ENCODE data around the gene NR1H2.

NR1H2 gene

DNA sequence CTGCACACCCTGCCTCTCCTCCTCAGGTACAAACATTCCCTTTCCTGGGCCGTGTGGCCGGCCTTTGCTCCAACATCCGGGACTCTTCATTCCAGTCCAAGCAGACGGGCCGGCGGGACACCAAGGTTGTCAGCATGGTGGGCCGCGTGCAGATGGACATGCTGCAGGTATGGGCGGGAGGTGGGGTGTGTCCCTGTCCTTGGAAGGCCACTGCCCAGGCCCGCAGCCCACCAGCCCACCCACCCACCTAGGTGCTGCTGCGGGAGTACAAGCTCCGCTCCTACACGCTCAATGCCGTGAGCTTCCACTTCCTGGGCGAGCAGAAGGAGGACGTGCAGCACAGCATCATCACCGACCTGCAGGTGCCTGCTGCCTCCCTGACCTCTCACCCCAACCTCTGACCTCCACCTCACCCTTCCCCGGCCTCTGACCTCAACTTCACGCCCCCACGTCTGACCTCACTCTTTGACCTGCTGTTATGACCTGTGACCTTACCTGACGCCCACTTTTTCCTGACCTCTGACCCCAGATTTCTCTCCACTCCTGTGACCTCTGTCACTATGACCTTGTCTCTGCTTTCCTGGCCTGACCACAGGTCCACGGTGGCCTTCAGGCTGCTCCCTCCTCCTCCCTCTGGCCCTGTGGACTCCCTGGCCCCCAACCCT lies 30.0 kb downstream of the NR1H2 start:
- no peak for FAIRE-seq

DNA sequence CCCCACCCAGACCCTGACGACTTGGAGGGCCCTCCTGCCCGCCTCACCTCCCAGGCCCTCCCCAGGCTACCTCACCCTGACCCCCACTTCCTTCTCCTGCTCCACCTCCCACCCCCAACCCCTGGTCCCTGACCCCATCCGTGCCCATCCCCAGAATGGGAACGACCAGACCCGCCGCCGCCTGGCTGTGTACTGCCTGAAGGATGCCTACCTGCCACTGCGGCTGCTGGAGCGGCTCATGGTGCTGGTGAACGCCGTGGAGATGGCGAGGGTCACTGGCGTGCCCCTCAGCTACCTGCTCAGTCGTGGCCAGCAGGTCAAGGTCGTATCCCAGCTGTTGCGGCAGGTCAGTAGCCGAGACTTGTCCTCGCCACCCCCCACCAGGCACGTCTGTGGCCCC lies 30.6 kb downstream of the NR1H2 start:
- no peak for FAIRE-seq

DNA sequence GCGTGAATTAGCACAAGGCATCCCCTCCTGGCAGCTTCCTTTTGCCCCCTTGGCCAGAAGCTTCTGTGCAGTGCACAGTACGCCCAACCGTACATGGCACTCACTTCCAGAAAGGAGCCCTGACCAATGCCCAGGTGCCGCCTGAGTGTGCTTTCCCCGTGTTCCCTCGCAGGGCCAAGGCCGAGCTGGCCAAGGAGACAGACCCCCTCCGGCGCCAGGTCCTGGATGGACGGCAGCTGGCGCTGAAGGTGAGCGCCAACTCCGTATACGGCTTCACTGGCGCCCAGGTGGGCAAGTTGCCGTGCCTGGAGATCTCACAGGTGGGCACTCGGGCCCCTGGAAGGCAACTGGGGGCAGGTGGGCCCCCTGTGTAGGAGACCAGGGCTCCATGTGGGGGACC lies 33.1 kb downstream of the NR1H2 start:
- no peak for FAIRE-seq

DNA sequence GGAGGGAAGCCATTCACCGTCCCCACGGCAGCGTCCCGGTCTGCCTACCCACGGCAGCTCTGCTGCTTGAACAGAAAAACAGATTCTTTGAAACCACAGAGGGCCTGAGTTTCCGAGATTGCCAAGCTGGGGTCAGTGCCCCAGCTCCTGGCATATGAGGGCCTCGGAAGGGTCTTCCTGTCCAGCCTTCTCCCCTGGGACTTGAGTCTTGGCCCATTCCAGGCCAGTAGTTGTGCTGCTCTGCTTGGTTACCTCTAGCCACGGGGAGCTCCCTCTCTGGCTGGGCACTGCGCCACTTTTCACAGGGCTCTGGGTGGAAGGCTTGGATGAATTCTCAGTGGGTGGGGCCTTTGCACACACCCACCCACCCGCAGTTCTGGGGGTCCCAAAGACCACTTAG lies 33.9 kb downstream of the NR1H2 start:
- FAIRE-seq = no peak

DNA sequence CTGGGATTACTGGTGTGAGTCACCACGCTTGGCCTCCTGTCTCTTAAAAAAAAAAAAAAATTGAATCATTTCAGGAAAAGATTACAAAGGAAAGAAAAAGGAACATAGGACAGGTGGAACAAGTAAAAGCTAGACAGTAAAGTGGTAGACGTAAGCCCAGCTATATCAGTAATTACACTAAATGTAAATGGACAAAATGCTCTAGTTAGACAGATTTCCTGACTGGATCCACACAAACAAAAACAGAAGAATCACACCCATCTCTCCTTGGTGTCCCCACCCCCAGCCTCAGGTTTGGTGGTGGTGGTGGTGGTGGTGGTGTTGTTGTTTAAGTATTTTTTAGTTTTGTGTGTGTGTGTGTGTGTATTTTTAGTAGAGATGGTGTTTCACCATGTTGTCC lies 36.2 kb downstream of the NR1H2 start:
- FAIRE-seq = no peak

DNA sequence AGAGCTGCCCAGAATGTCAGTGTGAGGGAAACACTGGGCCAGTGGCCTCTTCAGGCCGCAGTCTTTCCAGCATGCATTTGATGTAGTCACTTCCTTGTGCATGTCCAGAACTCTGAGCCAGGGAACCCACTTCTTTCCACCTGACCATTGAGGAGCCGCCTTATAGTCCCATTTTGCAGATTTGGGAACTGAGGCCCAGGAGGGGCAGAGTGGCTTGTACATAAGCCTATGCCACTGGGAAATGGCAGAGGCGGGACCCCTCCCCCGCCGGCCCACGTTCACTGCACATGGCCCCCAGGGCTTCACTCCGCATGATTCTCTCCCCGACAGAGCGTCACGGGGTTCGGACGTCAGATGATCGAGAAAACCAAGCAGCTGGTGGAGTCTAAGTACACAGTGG lies 36.8 kb downstream of the NR1H2 start:
- FAIRE-seq = no peak

DNA sequence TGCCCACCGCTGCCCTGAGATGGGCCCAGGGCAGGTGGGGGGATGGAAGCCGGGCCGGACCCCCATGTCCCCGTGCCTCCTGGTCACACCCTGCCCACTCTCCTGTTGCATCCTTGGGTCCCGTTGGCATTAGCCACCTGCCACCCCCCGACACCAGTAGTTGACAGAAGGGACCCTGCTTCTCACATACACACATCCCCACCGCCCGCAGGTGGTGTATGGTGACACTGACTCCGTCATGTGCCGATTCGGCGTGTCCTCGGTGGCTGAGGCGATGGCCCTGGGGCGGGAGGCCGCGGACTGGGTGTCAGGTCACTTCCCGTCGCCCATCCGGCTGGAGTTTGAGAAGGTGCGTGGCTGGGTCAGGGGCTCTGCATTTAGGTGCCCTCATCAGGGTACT lies 37.3 kb downstream of the NR1H2 start:
- FAIRE-seq = no peak

DNA sequence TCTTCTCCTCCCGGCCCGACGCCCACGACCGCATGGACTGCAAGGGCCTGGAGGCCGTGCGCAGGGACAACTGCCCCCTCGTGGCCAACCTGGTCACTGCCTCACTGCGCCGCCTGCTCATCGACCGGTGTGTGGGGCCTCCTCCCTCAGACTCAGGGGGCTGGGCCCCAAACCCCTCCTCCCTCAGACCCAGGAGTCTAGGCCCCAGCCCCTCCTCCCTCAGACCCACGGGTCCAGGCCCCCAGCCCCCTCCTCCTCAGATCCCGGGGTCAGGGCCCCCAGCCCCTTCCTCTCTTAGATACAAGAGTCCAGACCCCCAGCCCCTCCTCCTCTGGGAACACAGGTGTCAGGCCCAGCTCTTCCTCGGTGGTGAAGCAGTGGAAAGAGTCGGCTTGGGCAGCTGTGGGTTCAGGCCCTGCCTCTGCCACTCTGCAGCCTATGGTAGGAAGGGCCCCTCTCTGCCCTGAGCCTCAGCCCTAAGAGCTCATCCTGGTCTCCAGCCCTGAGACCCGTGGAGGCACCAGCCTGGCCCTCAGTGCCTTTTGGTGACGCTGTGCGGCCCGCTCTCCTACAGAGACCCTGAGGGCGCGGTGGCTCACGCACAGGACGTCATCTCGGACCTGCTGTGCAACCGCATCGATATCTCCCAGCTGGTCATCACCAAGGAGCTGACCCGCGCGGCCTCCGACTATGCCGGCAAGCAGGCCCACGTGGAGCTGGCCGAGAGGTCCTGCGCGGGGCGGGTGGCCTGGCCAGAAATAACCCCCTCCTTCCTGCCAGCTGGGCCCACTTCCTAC lies 38.8 kb downstream of the NR1H2 start:
- FAIRE-seq = no peak

DNA sequence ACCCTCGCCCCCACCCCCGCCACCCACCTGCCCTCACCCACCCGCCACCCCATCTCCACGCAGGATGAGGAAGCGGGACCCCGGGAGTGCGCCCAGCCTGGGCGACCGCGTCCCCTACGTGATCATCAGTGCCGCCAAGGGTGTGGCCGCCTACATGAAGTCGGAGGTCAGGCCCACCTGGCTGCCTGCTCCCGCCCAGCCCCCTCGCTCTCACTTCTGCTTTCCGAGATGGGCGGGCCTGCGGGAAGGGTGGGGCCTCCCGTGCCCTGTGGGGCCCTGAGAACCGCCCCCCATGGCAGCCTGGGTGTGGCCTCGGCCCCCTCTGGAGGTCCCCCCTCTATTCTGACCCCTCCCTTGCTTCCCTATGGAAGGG lies 39.4 kb downstream of the NR1H2 start:
- no peak for FAIRE-seq

DNA sequence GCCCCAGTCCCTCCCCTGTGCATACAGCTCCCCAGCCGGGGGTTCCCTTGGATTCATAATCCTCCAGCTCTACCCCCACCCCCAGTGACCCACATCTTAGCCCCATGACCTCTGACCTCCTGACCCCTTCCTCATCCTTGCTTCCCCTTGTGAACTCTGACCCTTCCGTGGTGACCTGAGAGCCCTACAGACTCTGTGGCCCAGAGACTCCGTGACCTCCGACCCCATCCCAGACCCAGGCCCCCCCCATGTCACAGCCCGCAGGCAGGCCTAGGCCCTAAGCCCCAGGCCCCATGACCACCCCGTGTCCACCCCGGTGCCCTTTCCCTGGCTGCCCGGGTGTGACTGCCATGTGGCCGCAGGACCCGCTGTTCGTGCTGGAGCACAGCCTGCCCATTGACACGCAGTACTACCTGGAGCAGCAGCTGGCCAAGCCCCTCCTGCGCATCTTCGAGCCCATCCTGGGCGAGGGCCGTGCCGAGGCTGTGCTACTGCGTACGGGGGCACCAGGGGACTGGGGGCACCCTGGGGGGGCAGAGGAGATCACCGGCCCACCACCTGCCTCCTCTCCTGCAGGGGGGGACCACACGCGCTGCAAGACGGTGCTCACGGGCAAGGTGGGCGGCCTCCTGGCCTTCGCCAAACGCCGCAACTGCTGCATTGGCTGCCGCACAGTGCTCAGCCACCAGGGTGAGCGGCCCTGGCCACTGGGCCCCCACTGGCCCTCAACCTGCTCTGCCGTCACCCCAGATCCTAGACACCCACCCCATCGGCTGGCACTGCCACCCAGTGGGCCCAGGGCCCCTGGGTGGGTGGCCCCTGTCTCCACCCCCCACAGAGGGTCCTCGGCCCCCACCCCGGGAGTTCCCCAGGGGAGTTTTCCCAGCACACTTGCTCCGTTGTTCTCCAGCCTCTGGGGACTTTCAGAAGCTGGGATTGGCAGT lies 40.0 kb downstream of the NR1H2 start:
- FAIRE-seq = no peak

DNA sequence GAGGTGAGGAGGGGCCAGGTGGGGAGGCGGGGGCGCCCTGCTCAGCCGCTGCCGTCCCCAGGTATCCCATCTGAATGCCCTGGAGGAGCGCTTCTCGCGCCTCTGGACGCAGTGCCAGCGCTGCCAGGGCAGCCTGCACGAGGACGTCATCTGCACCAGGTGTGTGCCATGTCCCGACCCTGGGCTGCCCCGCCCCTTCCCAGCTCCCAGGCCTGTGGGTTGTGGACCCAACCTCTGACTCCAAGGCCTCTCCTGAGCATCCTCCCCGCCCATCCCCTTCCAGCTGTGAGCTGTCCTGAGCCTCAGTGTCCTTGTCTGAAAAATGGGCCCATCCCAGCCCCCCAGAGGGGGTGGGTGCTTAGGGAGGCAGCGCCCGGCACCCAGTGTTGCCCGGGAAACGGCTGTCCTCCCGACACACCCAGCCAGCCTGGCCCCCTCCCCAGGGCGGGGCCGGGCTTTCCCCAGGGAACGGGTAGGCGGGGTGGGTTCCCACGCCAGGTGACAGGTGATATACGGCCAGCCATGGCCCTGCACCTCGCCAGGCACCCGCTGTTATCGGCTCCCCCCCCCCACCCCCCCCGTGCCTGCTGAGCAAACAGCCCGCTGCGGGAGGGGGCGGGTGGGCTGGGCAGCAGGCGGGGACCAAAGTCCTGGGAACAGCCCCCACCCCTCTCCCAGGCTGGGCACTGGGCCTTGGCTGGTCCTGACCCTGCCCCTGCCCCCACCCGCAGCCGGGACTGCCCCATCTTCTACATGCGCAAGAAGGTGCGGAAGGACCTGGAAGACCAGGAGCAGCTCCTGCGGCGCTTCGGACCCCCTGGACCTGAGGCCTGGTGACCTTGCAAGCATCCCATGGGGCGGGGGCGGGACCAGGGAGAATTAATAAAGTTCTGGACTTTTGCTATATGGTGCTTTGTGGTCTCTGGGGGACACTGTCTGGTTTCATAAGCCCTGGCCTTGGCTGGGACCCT lies 41.1 kb downstream of the NR1H2 start:
- no peak for FAIRE-seq

DNA sequence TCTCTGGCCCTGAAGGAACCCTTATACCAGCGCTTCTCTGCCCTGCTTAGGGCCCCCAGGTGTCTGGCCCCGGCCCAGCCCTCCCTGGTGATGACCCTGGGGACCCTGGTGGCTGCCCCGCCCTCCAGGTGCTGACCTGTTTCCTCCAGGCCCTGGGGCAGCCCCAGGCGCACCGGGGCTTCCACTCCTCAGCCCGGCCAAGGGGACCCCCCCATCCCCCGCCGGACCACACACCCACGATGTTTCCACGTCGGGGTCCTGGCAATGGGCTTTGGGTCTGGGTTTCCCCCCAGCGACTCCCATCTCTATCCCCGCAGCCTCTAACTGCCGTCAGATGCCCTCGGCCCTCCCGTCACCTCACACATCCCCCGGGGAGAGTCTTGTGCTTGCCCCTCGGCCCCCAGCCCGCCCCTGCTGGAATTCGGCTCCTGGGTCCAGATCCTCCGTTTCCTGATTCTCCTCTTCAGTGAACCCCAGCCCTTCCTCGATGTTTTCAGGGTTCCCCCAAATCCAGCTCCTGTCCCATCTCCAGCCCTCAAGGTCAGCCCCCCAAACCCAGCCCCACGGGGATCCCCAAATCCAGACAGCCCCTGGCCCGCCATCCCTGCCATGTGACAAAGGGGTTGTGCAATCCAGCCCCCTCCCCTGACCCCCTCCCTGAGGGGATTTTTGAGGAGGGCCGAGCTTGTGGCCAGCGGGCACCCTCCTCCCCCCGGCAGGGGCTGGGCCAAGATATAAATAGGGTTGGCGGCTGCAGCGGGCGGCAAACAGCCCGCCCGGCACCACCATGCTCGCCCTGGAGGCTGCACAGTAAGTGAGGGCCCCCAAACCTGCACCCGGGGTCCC lies 42.1 kb downstream of the NR1H2 start, which contains the start of gene SPIB:
Gene SPIB (plus strand): TSS at position 763 of the 846 bp plus-strand sequence. CDS start 25 bp downstream, at position 788.
- no peak for FAIRE-seq

DNA sequence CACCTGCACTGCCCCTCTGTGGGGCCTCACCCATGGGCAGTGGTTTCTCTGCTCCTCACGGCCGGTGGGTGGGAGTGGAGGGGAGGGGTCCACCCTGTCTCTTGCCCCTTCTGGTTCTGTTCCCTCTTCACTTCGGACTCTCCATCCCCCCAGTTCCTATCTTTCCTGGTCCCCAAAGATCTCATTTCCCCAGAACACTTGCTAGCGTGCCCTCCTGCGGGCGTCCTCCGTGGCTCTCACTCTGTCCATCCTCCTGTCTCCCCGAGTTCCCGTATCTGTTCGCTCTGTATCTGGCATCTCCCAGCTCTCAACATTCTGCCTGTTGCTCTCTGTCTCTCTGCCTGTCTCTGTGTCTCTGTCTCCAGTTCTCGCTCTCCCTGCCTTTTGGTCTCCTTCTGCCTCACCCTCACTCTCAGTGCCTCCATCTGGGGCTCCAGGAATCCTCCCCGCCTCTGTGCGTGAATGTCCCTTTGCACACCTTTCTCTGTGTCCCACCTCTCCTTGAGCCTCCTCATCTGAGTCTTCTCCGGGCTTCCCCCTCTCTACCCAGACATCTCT lies 42.8 kb downstream of the NR1H2 start:
- FAIRE-seq = no peak

DNA sequence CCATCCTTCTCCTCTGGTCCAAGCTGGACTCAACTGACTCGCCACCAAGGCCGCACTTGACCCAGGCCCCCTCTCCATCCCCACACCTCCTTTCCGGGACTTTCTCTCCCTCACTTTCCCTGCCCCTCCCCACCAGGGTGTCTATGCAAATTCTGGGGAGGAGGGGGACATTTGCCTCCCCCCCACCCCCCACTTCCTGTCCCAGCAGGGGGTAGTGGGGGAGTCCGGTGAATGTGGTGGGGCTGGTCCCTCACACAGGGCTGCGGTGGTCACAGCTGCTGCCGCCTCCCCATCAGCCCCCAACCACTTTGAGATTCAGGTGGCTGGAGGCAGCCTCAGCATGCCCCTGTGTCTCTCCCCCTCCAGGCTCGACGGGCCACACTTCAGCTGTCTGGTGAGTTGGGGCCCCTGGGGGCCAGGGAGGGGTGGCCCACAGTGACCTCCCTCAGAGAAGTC lies 43.4 kb downstream of the NR1H2 start:
- FAIRE-seq = no peak

DNA sequence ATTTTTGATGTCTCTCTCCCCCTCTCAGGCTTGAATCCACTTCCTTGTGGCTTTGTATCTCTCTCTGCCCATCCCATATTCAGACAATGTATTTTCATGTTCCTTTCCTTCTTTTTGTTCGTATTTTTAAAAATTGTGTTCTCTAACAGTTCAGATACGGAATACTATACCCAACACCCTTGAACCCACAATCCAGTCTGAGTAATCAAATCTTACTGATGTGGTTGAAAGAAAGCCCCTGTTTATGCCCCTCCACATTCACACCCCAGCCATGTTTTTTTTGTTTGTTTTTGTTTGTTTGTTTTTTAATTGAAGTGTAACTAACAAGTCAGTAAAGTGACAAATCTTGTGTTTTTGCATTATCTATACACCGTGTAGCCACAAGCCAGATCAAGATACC lies 43.9 kb downstream of the NR1H2 start:
- FAIRE-seq = no peak

DNA sequence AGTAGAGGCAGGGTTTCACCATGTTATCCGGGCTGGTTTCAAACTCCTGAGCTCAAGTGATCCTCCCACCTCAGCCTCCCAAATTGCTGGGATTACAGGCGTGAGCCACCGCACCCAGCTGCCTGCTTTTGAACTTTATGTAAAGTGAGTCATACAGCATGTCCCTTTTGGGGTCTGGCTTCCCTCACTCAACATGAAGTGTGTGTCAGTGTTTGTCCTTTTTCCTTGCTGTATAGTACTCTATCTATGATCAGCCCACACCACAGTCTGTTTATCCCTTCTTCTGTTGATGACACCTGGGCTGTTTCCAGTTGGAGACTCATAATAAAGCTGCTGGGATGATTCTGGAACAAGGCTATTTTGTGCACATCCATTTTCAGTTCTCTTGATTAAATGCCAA lies 44.6 kb downstream of the NR1H2 start:
- FAIRE-seq = no peak

DNA sequence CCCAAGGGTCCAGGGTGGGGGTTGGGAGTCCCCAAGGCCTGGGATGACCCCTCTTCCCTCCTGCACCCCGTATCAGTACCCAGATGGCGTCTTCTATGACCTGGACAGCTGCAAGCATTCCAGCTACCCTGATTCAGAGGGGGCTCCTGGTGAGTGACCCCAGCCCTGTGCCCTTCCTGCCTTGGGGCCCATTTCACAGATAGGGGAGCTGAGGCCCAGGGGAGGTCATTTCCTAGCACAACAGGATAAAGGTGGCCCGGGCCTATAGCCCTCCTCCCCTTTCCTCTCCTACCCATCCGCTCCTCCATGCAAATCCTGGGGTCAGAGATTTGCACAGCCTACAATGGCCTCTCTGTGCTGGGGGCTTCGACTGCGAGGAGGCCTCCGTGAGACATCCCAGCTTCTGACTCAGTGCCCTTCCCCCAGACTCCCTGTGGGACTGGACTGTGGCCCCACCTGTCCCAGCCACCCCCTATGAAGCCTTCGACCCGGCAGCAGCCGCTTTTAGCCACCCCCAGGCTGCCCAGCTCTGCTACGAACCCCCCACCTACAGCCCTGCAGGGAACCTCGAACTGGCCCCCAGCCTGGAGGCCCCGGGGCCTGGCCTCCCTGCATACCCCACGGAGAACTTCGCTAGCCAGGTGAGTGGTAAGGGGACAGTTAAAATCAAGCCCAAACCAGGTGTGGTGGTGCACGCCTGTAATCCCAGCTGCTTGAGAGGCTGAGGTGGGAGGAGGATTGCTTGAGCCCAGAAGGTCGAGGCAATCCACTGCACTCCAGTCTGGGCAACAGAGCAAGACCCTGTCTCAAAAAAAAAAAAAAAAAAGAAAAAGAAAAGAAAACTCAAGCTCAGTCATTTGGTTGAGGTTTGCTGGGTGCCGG lies 46.4 kb downstream of the NR1H2 start:
- FAIRE-seq = no peak

DNA sequence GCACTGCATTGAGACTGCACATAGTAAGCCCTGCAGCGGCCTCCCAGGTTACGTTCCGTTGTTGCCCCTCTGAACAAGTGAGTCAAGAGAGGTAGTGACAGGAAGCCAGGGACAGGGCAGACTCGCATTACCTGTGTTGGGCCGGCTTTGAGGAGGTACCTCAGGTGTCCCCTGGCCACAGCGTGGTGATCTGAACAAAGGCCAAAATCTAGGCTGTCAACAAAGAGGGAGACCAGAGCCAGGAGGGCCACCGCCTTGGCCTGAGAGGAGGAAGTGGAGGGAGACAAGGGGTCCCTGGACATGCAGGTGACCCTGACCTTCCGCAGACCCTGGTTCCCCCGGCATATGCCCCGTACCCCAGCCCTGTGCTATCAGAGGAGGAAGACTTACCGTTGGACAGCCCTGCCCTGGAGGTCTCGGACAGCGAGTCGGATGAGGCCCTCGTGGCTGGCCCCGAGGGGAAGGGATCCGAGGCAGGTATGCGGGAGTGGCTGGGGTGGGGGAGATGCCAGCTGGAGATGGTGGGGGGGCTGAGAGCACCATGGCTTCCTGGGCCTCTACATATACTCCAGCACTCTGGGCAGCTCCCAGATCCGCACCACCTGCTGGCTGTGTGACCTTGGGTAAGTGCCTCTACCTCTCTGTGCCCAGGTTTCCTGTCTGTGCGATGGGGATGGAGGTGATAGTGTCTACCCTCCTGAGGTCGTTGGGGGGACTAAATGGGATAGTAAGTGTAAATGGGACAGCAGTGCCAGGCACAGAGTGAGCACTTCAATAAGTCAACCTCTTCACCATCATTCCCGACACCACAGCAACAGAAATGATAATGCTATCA lies 47.2 kb downstream of the NR1H2 start:
- FAIRE-seq = no peak

DNA sequence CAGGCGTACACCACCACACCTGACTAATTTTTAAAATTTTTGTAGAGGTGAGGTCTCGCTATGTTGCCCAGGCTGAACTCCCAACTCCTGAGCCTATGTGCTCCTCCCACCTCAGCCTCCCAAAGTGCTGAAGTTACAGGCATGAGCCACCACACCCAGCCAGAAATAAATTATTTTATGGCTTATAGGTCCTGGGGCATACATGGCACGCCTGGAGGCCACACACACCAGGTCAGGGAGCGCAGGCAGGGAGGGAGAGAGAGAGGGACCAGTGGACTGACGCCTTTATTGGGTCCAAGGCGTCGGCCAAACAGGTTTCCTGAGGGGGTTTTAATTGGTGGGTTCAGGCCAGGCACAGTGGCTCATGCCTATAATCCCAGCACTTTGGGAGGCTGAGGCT lies 49.3 kb downstream of the NR1H2 start:
- no peak for FAIRE-seq
